ENCODE measurements around the gene HHATL.

Gene HHATL

DNA sequence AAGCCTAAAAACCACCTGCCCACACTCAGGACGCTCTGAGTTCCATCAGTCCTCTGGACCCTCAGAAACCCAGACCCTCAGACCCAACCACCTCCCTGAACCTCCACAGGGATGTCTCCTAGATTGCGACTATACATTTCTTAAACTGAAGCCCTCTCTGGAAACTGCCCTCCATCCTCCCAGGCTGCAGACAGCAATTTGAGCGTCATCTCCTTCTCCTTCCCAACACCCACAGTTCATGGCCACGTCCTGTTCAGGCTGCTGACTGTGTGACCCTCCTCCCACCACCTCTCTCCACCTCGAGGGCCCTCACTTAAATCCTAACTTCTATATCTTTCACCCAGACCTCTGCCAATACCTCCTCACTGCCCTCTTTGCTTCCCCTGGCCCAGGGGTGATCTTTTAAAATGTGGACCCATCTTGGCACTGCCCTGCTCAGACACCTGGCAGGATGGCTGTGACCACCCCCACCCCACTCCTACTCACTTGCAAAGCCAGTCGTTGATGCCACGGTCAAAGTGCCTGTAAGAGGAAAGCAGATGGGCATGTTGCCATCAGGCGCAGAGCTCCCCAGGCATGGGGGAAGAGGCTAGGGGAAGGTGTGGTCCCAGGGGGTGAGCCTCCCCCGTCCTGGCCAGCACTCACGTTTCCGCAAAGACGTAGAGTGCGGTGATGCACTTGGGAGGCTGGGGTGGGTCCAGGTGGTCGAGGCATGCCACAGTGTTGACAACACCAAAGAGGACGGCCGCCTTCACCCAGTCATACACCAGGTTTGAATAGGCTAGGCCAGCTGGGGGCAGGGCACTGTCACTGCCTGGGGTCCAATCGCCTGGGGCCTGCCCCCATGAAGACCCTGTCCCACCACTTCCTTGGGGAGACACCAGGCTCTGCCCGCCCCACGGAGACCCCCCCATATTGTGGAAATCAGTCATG is 6.0 kb downstream of the HHATL start:
- TF ChIP-seq, protein P1, sequence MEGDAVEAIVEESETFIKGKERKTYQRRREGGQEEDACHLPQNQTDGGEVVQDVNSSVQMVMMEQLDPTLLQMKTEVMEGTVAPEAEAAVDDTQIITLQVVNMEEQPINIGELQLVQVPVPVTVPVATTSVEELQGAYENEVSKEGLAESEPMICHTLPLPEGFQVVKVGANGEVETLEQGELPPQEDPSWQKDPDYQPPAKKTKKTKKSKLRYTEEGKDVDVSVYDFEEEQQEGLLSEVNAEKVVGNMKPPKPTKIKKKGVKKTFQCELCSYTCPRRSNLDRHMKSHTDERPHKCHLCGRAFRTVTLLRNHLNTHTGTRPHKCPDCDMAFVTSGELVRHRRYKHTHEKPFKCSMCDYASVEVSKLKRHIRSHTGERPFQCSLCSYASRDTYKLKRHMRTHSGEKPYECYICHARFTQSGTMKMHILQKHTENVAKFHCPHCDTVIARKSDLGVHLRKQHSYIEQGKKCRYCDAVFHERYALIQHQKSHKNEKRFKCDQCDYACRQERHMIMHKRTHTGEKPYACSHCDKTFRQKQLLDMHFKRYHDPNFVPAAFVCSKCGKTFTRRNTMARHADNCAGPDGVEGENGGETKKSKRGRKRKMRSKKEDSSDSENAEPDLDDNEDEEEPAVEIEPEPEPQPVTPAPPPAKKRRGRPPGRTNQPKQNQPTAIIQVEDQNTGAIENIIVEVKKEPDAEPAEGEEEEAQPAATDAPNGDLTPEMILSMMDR (IDR thresholded peaks at IDR 0.05; ENCODE audit: insufficient read depth, low read length, poor library complexity, severe bottlenecking), result no peak

DNA sequence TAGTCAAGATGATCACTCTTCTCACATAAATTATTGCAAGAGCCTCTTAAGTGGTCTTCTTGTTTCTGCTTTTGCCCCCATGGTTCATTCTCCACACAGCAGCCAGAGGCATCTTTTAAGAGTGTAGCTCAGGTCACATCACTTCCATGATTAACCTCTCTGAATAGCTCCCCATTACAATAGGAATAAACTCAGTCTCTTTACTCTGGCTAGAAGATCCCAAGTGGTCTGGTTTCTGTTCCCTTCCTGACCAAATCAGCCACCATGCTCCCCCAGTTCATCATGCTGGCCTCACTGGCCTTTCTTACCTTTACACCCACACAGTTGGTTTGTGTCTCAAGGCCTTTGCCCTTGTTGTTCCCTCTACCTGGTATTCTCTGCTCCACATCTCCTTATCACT is 8.2 kb downstream of the HHATL start:
- Histone ChIP-seq H3K36me3 (ENCODE audit: control insufficient read depth, insufficient read depth, low read length) (no peaks in the 10 kb centered on the region), H3K4me3 (replicated peaks; ENCODE audit: low read depth, low read length) (no peak overlapping the region), H3K27me3 (replicated peaks; ENCODE audit: control insufficient read depth, insufficient read depth, low read length) (peaks cover 2% of the 10 kb centered on the region)
- TF ChIP-seq, protein P1 (IDR thresholded peaks at IDR 0.05; ENCODE audit: insufficient read depth, low read length, poor library complexity, severe bottlenecking), result no peak
- no peak for DNase-seq (ENCODE audit: extremely low read depth, insufficient read length)

More for the DNA sequence above, 6.0 kb downstream of the HHATL start:
- Histone ChIP-seq H3K27me3 (replicated peaks; ENCODE audit: control insufficient read depth, insufficient read depth, low read length) (peaks cover 2% of the 10 kb centered on the region), H3K4me3 (replicated peaks; ENCODE audit: low read depth, low read length) (no peak overlapping the region), H3K36me3 (ENCODE audit: control insufficient read depth, insufficient read depth, low read length) (no peaks in the 10 kb centered on the region)
- DNase-seq (ENCODE audit: extremely low read depth, insufficient read length), result no peak

DNA sequence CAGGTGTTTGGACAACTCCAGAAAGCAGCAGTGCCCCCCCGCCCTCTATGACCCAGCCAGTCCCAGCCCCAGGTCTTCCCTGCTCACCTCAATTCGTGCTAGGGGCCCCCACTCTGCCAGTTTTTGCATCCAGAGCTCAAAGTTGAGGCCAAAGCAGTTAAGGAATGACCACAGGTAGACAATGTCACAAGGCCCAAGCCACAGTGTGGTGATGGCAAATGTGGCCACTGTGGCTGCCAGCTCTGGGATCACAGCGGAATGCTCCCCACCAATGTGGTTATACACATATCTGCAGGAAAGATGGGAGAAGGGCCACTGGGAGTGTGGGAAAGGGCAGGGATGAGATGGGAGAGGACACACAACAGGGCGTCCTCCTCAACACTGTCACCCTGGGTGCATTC is 9.1 kb downstream of the HHATL start:
- H3K36me3 ChIP-seq (ENCODE audit: control insufficient read depth, insufficient read depth, low read length), result no peaks in the 10 kb centered on the region
- no peak overlapping the region for H3K4me3 ChIP-seq (replicated peaks; ENCODE audit: low read depth, low read length)
- H3K27me3 ChIP-seq (replicated peaks; ENCODE audit: control insufficient read depth, insufficient read depth, low read length), result peaks cover 2% of the 10 kb centered on the region
- TF ChIP-seq, protein P1 (IDR thresholded peaks at IDR 0.05; ENCODE audit: insufficient read depth, low read length, poor library complexity, severe bottlenecking), result no peak
- no peak for DNase-seq (ENCODE audit: extremely low read depth, insufficient read length)

DNA sequence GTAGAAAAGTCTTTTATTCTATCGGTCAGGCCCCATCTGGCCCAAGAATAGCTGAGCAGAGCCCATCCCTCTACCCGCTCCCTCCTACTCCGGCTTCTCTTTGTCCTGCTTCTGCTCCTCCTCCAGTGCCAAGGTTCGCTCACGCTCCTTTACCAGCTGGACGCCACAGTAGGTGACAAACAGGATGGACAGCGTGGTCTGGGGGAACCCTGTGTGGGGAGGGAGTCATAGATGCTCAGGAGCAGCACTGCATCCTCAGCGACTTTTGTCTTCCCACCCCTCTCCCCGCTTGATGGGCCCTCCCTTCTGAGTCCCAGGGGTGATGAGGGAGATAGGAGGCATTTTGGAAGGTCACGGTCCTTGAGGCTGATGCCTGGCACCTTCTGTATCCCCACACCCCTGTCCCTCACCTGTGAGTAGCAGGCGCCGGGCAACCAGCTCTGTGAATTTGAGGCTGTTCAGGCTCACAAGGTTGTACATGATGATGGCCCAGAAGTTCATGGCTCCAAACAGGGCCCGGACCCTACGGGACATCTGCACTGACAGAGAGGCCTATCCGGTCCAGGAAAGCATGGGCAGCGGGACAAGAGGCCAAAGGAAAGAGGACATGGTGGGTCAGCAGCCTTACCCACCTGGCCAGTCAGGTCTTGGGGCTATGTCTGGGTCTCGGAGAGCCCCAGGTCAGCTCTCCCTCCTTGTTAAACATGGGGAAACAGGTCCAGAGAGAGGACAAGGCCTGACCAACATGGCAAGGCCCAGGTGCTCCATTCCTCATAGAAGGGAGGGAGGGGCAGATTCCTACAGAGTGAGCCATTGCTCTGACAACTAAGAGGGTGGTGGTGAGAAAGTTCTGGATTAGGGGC is 9.7 kb downstream of the HHATL start:
- H3K36me3 ChIP-seq (ENCODE audit: control insufficient read depth, insufficient read depth, low read length), result no peaks in the 10 kb centered on the region
- H3K27me3 ChIP-seq (replicated peaks; ENCODE audit: control insufficient read depth, insufficient read depth, low read length), result peaks cover 2% of the 10 kb centered on the region
- DNase-seq (ENCODE audit: extremely low read depth, insufficient read length), result no peak
- TF ChIP-seq, protein P1 (IDR thresholded peaks at IDR 0.05; ENCODE audit: insufficient read depth, low read length, poor library complexity, severe bottlenecking), result no peak
- H3K4me3 ChIP-seq (replicated peaks; ENCODE audit: low read depth, low read length), result no peak overlapping the region

DNA sequence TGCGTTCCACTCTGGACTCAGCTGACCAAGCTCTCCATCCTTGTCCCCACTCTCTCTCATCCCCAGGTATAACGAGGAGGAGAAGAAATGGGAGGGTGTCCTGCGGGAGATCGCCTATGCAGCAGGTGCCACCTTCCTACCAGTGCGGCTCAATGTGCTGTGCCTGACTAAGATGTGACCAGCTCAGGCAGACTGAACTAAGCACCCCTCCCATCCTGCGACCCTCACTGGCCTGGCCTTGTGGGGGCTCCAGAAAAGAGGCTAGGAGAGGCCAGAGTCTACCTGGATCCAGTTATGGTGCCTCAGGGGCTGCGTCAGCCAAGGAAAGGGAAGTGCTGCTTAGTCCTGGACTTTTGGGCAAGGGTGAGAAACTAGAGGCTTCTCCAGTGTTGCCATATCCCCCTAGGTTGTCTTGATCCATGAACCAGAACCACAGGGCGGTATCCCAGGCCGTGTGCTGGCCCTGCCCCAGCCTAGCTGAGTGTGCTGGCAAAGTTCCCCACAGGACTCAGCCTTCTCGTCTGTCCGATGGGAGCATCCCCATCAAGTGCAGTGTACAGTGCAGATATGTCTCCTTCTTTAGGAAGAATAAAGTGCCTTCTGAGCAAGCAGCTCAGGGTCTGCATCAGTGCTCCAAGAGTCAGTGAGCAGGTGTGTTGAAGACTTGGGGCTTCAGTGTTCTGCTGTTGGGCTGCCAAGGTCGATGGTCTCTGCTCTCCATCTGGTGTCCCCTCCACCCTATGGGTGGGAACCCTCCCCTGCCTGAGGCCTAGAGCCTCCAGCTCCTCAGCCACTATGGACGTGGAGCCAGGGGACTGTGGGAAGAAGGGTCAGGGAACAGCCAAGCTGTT is 10.6 kb downstream of the HHATL start:
- Histone ChIP-seq H3K36me3 (ENCODE audit: control insufficient read depth, insufficient read depth, low read length) (no peaks in the 10 kb centered on the region), H3K27me3 (replicated peaks; ENCODE audit: control insufficient read depth, insufficient read depth, low read length) (peaks cover 2% of the 10 kb centered on the region), H3K4me3 (replicated peaks; ENCODE audit: low read depth, low read length) (no peak overlapping the region)
- no peak for DNase-seq (ENCODE audit: extremely low read depth, insufficient read length)
- TF ChIP-seq, protein P1 (IDR thresholded peaks at IDR 0.05; ENCODE audit: insufficient read depth, low read length, poor library complexity, severe bottlenecking), result no peak

Data from GM06990 (cell line).